Hepatocyte (in vitro differentiated cells): ENCODE results near the gene SPTBN2. TPM values are rescaled to one million over a fixed set of nuclear protein-coding genes. Genes with fewer than 3 reads are reported as not detected.

Experiments used
- DNase-seq: peaks from one replicate; pipeline ENCODE4 v3.0.0-alpha.2; 2016; ENCODE audit warnings: low spot score
- H2AFZ ChIP-seq: fragments of 200-600 bp; sonication (generic); 2 replicates; pipeline ENCODE4 v1.6.0; 2016; ENCODE audit warnings: antibody characterized with exemption, mild to moderate bottlenecking
- H3K27ac ChIP-seq: fragments of 200-600 bp; sonication (generic); 2 replicates; pipeline ENCODE4 v1.5.1; 2016; ENCODE audit warnings: mild to moderate bottlenecking
- H3K27me3 ChIP-seq: fragments of 200-600 bp; sonication (generic); 2 replicates; pipeline ENCODE4 v1.6.1; 2016
- H3K36me3 ChIP-seq: fragments of 200-600 bp; sonication (generic); replicated peaks from 2 replicates; pipeline ENCODE4 v1.5.1; 2016; ENCODE audit warnings: low read depth; ENCODE audit not compliant: insufficient read depth
- H3K4me1 ChIP-seq: fragments of 200-600 bp; sonication (generic); 2 replicates; pipeline ENCODE4 v1.5.1; 2016; ENCODE audit warnings: mild to moderate bottlenecking, moderate library complexity; ENCODE audit not compliant: insufficient read depth
- H3K4me2 ChIP-seq: fragments of 200-600 bp; sonication (generic); 2 replicates; pipeline ENCODE4 v1.6.0; 2016
- H3K4me3 ChIP-seq: fragments of 200-600 bp; sonication (generic); 2 replicates; pipeline ENCODE4 v1.5.1; 2016; ENCODE audit warnings: mild to moderate bottlenecking
- H3K79me2 ChIP-seq: fragments of 200-600 bp; sonication (generic); 2 replicates; pipeline ENCODE4 v1.6.0; 2017; ENCODE audit warnings: mild to moderate bottlenecking
- H3K9me2 ChIP-seq: fragments of 200-600 bp; sonication (generic); replicated peaks from 2 replicates; pipeline ENCODE4 v1.6.0; 2017; ENCODE audit warnings: mild to moderate bottlenecking; ENCODE audit not compliant: insufficient read depth
- H3K9me3 ChIP-seq: fragments of 200-600 bp; sonication (generic); 2 replicates; pipeline ENCODE4 v1.5.1; 2016; ENCODE audit warnings: low read depth, mild to moderate bottlenecking
- H4K20me1 ChIP-seq: fragments of 200-600 bp; sonication (generic); 2 replicates; pipeline ENCODE4 v1.6.0; 2016; ENCODE audit warnings: mild to moderate bottlenecking; ENCODE audit not compliant: insufficient read depth, poor library complexity, severe bottlenecking
- CTCF ChIP-seq: fragments of 200-600 bp; sonication (generic); IDR thresholded peaks from 2 replicates; pipeline ENCODE4 v1.5.1; 2016; ENCODE audit warnings: antibody characterized with exemption, mild to moderate bottlenecking; ENCODE audit not compliant: poor library complexity
- EZH2 ChIP-seq: fragments of 200-600 bp; sonication (generic); IDR thresholded peaks from 2 replicates; pipeline ENCODE4 v1.6.1; 2016; ENCODE audit warnings: antibody characterized with exemption, mild to moderate bottlenecking, borderline replicate concordance
- EZH2phosphoT487 ChIP-seq: fragments of 200-600 bp; sonication (generic); IDR thresholded peaks from one replicate; pipeline ENCODE4 v1.6.1; 2018; ENCODE audit warnings: antibody characterized with exemption, mild to moderate bottlenecking, low read depth, moderate library complexity; ENCODE audit not compliant: unreplicated experiment, severe bottlenecking
- WGBS: methylation state at CpG from one replicate; pipeline ENCODE4 v1.1.6; 2016; ENCODE audit warnings: low lambda C conversion rate; ENCODE audit errors: missing lambda C conversion rate; 5-methylcytosine and 5-hydroxymethylcytosine counted together
- polyA plus RNA-seq: library from polyadenylated mRNA; unstranded; fragments of >200 nt; fragmentation: Nextera tagmentation; extraction: Ambion mirVana; gene quantifications from 2 replicates; pipeline ENCODE4 v1.2.1, GENCODE V29; 2016
- total RNA-seq: library from RNA; depleted of rRNA; stranded (reverse); fragments of >200 nt; gene quantifications from 2 replicates; pipeline ENCODE4 v1.2.3, GENCODE V29; 2014

The SPTBN2 gene
- total and polyA plus RNA-seq, 2 experiments from 2014 or later: 152 to 177 TPM

GRCh38 chr11:66749091-66749490 is 20.1 kb upstream of the SPTBN2 start:
- no peak overlapping the region for H3K4me2 ChIP-seq
- TF ChIP-seq EZH2phosphoT487 (no peak), CTCF (no peak), EZH2 (no peak)
- no peak overlapping the region for H2AFZ ChIP-seq
- H3K79me2 ChIP-seq: peaks cover 74% of the 10 kb centered on the region
- H3K27me3 ChIP-seq: no peaks in the 10 kb centered on the region
- H3K4me1 ChIP-seq: peaks cover 5% of the 10 kb centered on the region
- H3K4me3 ChIP-seq: no peak overlapping the region
- H3K36me3 ChIP-seq: no peaks in the 10 kb centered on the region
- DNase-seq: no peak
- H3K9me3 ChIP-seq: no peaks in the 10 kb centered on the region
- no peaks in the 10 kb centered on the region for H3K9me2 ChIP-seq
- H3K27ac ChIP-seq: no peak overlapping the region
- no peaks in the 10 kb centered on the region for H4K20me1 ChIP-seq
- 85% methylated on average over 2 of the region's 2 CpGs for WGBS

GRCh38 chr11:66747480-66747879 is 18.5 kb upstream of the SPTBN2 start:
- H3K4me1 ChIP-seq: peaks cover 5% of the 10 kb centered on the region
- no peak for TF ChIP-seq EZH2phosphoT487
- TF ChIP-seq EZH2: no peak
- TF ChIP-seq CTCF: no peak
- no peaks in the 10 kb centered on the region for H4K20me1 ChIP-seq
- H3K79me2 ChIP-seq: peaks cover 69% of the 10 kb centered on the region
- H3K9me3 ChIP-seq: no peaks in the 10 kb centered on the region
- WGBS: 82% methylated on average over 7 of the region's 7 CpGs
- H3K27ac ChIP-seq: no peak overlapping the region
- no peak for DNase-seq
- H3K4me2 ChIP-seq: no peak overlapping the region
- H3K9me2 ChIP-seq: no peaks in the 10 kb centered on the region
- H3K36me3 ChIP-seq: no peaks in the 10 kb centered on the region
- no peak overlapping the region for H2AFZ ChIP-seq
- no peaks in the 10 kb centered on the region for H3K27me3 ChIP-seq
- H3K4me3 ChIP-seq: no peak overlapping the region

- 53% methylated on average over 41 of the region's 45 CpGs for WGBS
- Histone ChIP-seq H3K9me3 (no peaks in the 10 kb centered on the region), H3K9me2 (no peaks in the 10 kb centered on the region), H3K27me3 (no peaks in the 10 kb centered on the region), H3K4me1 (peaks cover 5% of the 10 kb centered on the region), H2AFZ (peak overlapping the region; percentile 88), H3K79me2 (peaks cover 52% of the 10 kb centered on the region), H4K20me1 (no peaks in the 10 kb centered on the region), H3K4me2 (peak overlapping the region; percentile 100), H3K27ac (peak overlapping the region; percentile 72), H3K4me3 (peak overlapping the region; percentile 98), H3K36me3 (no peaks in the 10 kb centered on the region)
- peak; percentile 66 for DNase-seq
- TF ChIP-seq CTCF: no peak
- no peak for TF ChIP-seq EZH2phosphoT487
- TF ChIP-seq EZH2: no peak
These were observed 16.6 kb upstream of the SPTBN2 start for GRCh38 chr11:66745356-66746235.
